HEK293 (cell line): ENCODE results near the gene CPNE4.
"Not testable (repeated sequence)": the region's sequence is repeated elsewhere in the genome, so short reads cannot be mapped to it uniquely, and the experiment has no call there.

Source experiments
- CTCF ChIA-PET: fragments of 350-600 bp; formaldehyde crosslinking; extraction: SDS; loops from one replicate; lab custom pipeline; 2021; ENCODE audit warnings: antibody characterized with exemption; lab: Yijun Ruan, JAX
- POLR2A ChIA-PET: fragments of 300-600 bp; formaldehyde crosslinking; extraction: SDS; loops from one replicate; lab custom pipeline; 2020; ENCODE audit warnings: antibody characterized with exemption, inconsistent platforms; lab: Yijun Ruan, JAX
- H3K27ac ChIP-seq: fragments of 200-500 bp; sonication (Bioruptor generic); 2 replicates; pipeline ENCODE4 v1.5.1; 2014; ENCODE audit warnings: low read depth, low read length, control low read depth, inconsistent platforms; ENCODE audit errors: extremely low read depth
- H3K36me3 ChIP-seq, 2 experiments: fragments of 200-500 bp in 1 of 2; sonication (Bioruptor generic) in 1 of 2; 1 replicate in 1 of 2; 2 replicates in 1 of 2; pipeline ENCODE4 v1.5.1; 2014 to 2017; ENCODE audit warnings: inconsistent platforms in 2 of 2, low read length in 2 of 2; ENCODE audit not compliant: control insufficient read depth in 2 of 2, insufficient read depth in 1 of 2
- H3K4me1 ChIP-seq: fragments of 200-500 bp; sonication (Bioruptor generic); 2 replicates; pipeline ENCODE4 v1.5.1; 2014; ENCODE audit warnings: mild to moderate bottlenecking, low read length, inconsistent platforms; ENCODE audit not compliant: control insufficient read depth, insufficient read depth
- H3K4me3 ChIP-seq: 2 replicates; pipeline ENCODE4 v1.5.1; 2011; ENCODE audit warnings: low read depth, mild to moderate bottlenecking, control low read depth, low read length, moderate library complexity
- H3K9me3 ChIP-seq: fragments of 200-500 bp; sonication (Bioruptor generic); 2 replicates; pipeline ENCODE4 v1.5.1; 2014; ENCODE audit warnings: low read depth, low read length, inconsistent platforms; ENCODE audit not compliant: control insufficient read depth, insufficient read depth
- PRDM1 ChIP-seq: fragments of 450-650 bp; formaldehyde crosslinking; IDR thresholded peaks from 2 replicates; pipeline ENCODE4; 2016; ENCODE audit warnings: missing biosample characterization, missing genetic modification characterization
- ZBTB1 ChIP-seq: fragments of 450-650 bp; formaldehyde crosslinking; IDR thresholded peaks from 2 replicates; pipeline ENCODE4 v1.5.1; 2016; ENCODE audit warnings: missing biosample characterization, missing genetic modification characterization
- ZBTB48 ChIP-seq: fragments of 450-650 bp; formaldehyde crosslinking; IDR thresholded peaks from 2 replicates; pipeline ENCODE4 v1.5.1; 2016; ENCODE audit warnings: missing biosample characterization, missing genetic modification characterization
- ZNF140 ChIP-seq: fragments of 450-650 bp; formaldehyde crosslinking; IDR thresholded peaks from 2 replicates; pipeline ENCODE4 v1.5.1; 2016; ENCODE audit warnings: missing biosample characterization, missing genetic modification characterization
- ZNF23 ChIP-seq: fragments of 450-650 bp; formaldehyde crosslinking; IDR thresholded peaks from 2 replicates; pipeline ENCODE4 v1.5.1; 2016; ENCODE audit warnings: missing biosample characterization, missing genetic modification characterization, borderline replicate concordance
- ZNF324 ChIP-seq: fragments of 450-650 bp; formaldehyde crosslinking; IDR thresholded peaks from 2 replicates; pipeline ENCODE4 v1.5.1; 2016; ENCODE audit warnings: missing biosample characterization, missing genetic modification characterization
- ZNF391 ChIP-seq: fragments of 450-650 bp; formaldehyde crosslinking; IDR thresholded peaks from 2 replicates; pipeline ENCODE4 v1.5.1; 2016; ENCODE audit warnings: low read depth, missing biosample characterization, missing genetic modification characterization, borderline replicate concordance
- ZNF416 ChIP-seq: fragments of 450-650 bp; formaldehyde crosslinking; IDR thresholded peaks from 2 replicates; pipeline ENCODE4 v1.5.1; 2016; ENCODE audit warnings: missing biosample characterization, missing genetic modification characterization
- ZNF426 ChIP-seq: fragments of 450-650 bp; formaldehyde crosslinking; IDR thresholded peaks from 2 replicates; pipeline ENCODE4 v1.5.1; 2017; ENCODE audit warnings: missing biosample characterization, missing genetic modification characterization, mild to moderate bottlenecking, inconsistent platforms, moderate library complexity
- ZNF433 ChIP-seq: fragments of 450-650 bp; formaldehyde crosslinking; IDR thresholded peaks from 2 replicates; pipeline ENCODE4 v1.5.1; 2016; ENCODE audit warnings: missing biosample characterization, missing genetic modification characterization, low read depth
- ZNF48 ChIP-seq: fragments of 450-650 bp; formaldehyde crosslinking; IDR thresholded peaks from 2 replicates; pipeline ENCODE4 v1.5.1; 2016; ENCODE audit warnings: missing biosample characterization, missing genetic modification characterization
- ZNF501 ChIP-seq: fragments of 450-650 bp; formaldehyde crosslinking; IDR thresholded peaks from 2 replicates; pipeline ENCODE4 v1.5.1; 2016; ENCODE audit warnings: missing biosample characterization, missing genetic modification characterization
- ZNF544 ChIP-seq: fragments of 450-650 bp; formaldehyde crosslinking; IDR thresholded peaks from 2 replicates; pipeline ENCODE4 v1.5.0; 2017; ENCODE audit warnings: missing biosample characterization, missing genetic modification characterization
- ZNF747 ChIP-seq: fragments of 450-650 bp; formaldehyde crosslinking; IDR thresholded peaks from 2 replicates; pipeline ENCODE4 v1.5.1; 2016; ENCODE audit warnings: missing biosample characterization, missing genetic modification characterization
- ZNF792 ChIP-seq: fragments of 450-650 bp; formaldehyde crosslinking; IDR thresholded peaks from 2 replicates; pipeline ENCODE4 v1.5.1; 2016; ENCODE audit warnings: missing biosample characterization, missing genetic modification characterization
- TF ChIP-seq, protein P1 (sequence below): fragments of 450-650 bp; formaldehyde crosslinking; conservative IDR thresholded peaks from 2 replicates; pipeline ENCODE4 v1.5.1; 2016; ENCODE audit warnings: low read depth, missing biosample characterization, missing genetic modification characterization
- TF ChIP-seq, protein P2 (sequence below): fragments of 450-650 bp; formaldehyde crosslinking; IDR thresholded peaks from 2 replicates; pipeline ENCODE4 v1.5.1; 2016; ENCODE audit warnings: missing biosample characterization, missing genetic modification characterization

The CPNE4 gene

GRCh38 chr3:131895766-131896165 is 139.0 kb downstream of the CPNE4 start:
- CTCF ChIA-PET = interaction anchor here (0.5 to 0.7 kb wide), 3 partner anchors 116 to 254 kb away, joined by 3 to 6 read pairs (median 4); no protein-coding TSS in a partner anchor
- Histone ChIP-seq H3K4me3 (no peak overlapping the region), H3K4me1 (no peaks in the 10 kb centered on the region), H3K9me3 (no peaks in the 10 kb centered on the region), H3K36me3 (no peaks in the 10 kb centered on the region), H3K27ac (no peak overlapping the region)
- TF ChIP-seq ZNF792 (tag by site-specific recombination) = no peak
- TF ChIP-seq ZNF140 (tag by site-specific recombination) = no peak
- TF ChIP-seq ZBTB48 (tag by site-specific recombination) = no peak
- no peak for TF ChIP-seq ZNF23
- TF ChIP-seq, protein P1, sequence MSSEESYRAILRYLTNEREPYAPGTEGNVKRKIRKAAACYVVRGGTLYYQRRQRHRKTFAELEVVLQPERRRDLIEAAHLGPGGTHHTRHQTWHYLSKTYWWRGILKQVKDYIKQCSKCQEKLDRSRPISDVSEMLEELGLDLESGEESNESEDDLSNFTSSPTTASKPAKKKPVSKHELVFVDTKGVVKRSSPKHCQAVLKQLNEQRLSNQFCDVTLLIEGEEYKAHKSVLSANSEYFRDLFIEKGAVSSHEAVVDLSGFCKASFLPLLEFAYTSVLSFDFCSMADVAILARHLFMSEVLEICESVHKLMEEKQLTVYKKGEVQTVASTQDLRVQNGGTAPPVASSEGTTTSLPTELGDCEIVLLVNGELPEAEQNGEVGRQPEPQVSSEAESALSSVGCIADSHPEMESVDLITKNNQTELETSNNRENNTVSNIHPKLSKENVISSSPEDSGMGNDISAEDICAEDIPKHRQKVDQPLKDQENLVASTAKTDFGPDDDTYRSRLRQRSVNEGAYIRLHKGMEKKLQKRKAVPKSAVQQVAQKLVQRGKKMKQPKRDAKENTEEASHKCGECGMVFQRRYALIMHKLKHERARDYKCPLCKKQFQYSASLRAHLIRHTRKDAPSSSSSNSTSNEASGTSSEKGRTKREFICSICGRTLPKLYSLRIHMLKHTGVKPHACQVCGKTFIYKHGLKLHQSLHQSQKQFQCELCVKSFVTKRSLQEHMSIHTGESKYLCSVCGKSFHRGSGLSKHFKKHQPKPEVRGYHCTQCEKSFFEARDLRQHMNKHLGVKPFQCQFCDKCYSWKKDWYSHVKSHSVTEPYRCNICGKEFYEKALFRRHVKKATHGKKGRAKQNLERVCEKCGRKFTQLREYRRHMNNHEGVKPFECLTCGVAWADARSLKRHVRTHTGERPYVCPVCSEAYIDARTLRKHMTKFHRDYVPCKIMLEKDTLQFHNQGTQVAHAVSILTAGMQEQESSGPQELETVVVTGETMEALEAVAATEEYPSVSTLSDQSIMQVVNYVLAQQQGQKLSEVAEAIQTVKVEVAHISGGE (tag by site-specific recombination) = no peak
- TF ChIP-seq ZNF48 (tag by site-specific recombination) = no peak
- no peak for TF ChIP-seq ZNF324 (tag by site-specific recombination)
- TF ChIP-seq ZBTB1 (tag by site-specific recombination) = no peak
- POLR2A ChIA-PET = interaction anchor here (0.7 kb wide), 1 partner anchor 14 kb away, joined by 3 read pairs; no protein-coding TSS in a partner anchor

DNA sequence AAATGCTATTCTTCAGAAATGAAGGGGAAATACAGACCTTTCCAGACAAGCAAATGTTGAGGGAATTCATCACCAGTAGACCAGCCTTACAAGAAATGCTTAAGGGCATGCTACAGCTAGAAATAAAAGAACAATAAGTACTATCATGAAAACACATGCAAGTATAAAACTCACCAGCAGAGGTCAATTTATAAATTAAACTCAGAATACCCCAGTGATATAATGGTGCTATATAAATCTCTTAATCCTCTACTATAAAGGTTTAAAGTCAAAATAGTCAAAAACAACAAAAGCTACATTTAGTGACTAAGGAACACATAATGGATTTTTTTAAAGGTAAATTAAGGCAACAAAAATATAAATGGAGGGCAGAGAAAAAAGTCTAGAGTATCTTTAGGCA is 142.5 kb downstream of the CPNE4 start:
- POLR2A ChIA-PET = no interaction called here

DNA sequence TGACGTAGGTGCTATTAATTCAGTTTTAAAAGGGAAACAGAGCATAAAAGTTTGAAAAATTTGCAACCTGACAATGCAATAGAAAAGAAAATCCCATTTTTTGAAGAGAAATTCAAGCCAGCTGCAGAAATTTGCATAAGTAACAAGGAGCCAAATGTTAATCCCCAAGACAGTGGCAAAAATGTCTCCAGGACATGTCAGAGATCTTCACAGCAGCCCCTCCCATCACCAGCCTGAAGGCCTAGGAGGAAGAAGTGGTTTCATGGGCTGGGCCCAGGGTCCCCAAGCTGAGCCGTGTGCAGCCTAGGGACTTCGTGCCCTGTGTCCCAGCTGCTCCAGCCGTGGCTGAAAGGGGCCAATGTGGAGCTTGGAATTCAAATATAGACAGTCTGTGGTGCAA is 148.9 kb downstream of the CPNE4 start:
- CTCF ChIA-PET, H3K4me1 ChIP-seq, H3K27ac ChIP-seq, H3K9me3 ChIP-seq, H3K36me3 ChIP-seq, POLR2A ChIA-PET, H3K4me3 ChIP-seq: not testable (repeated sequence)

More for the DNA sequence above, 142.5 kb downstream of the CPNE4 start:
- Histone ChIP-seq H3K27ac (no peak overlapping the region), H3K36me3 (no peaks in the 10 kb centered on the region), H3K9me3 (no peaks in the 10 kb centered on the region), H3K4me1 (no peaks in the 10 kb centered on the region), H3K4me3 (no peak overlapping the region)
- no peak for TF ChIP-seq ZNF544 (tag by site-specific recombination)
- TF ChIP-seq ZNF433 (tag by site-specific recombination) = no peak
- TF ChIP-seq ZNF416 (tag by site-specific recombination) = no peak
- no peak for TF ChIP-seq PRDM1 (tag by site-specific recombination)
- no peak for TF ChIP-seq ZNF747 (tag by site-specific recombination)
- no peak for TF ChIP-seq ZNF426 (tag by site-specific recombination)
- TF ChIP-seq ZNF501 (tag by site-specific recombination) = no peak
- TF ChIP-seq, protein P2, sequence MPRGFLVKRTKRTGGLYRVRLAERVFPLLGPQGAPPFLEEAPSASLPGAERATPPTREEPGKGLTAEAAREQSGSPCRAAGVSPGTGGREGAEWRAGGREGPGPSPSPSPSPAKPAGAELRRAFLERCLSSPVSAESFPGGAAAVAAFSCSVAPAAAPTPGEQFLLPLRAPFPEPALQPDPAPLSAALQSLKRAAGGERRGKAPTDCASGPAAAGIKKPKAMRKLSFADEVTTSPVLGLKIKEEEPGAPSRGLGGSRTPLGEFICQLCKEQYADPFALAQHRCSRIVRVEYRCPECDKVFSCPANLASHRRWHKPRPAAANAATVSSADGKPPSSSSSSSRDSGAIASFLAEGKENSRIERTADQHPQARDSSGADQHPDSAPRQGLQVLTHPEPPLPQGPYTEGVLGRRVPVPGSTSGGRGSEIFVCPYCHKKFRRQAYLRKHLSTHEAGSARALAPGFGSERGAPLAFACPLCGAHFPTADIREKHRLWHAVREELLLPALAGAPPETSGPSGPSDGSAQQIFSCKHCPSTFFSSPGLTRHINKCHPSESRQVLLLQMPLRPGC (tag by site-specific recombination) = no peak
- no peak for TF ChIP-seq ZNF391 (tag by site-specific recombination)
- CTCF ChIA-PET = interaction anchor here (1.0 kb wide), 1 partner anchor 9 kb away, joined by 4 read pairs; no protein-coding TSS in a partner anchor
